Measurements from ENCODE around the gene INPP4A.

The INPP4A gene

DNA sequence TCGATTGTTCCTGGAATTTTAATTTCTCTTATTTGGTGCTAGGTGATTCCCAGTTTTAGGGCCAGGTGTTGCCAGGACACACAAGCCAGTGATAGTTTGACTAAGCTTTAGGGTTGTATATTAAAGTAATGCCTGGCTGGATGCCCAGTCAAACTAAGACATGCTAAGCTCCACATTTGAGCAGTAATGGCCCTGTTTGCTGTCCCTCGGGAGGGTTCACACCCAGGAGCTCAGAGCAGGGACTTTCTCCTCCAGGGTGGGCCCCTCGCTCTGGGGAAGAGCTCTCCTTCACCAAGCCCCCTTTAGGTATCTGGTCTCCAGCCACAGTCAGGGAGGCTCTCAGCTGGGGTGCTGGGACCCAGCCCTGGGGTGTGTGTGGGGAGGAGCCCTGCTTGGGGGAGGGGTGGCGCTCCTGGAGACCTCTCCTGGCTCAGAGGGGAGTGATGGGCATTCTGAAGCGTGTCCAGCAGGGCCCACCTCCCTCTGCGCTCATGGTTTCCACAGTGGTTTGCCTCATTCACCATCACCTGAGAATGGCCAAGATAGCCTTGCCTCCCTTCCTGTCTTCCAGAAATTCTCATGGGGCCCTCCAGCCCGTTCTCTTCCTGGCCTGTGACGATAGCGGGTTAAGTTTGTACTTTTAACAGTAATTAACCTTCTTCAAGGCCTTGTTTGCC, 31.7 kb downstream of the INPP4A start:
- no peak for DNase-seq (ENCODE audit: low read depth)

DNA sequence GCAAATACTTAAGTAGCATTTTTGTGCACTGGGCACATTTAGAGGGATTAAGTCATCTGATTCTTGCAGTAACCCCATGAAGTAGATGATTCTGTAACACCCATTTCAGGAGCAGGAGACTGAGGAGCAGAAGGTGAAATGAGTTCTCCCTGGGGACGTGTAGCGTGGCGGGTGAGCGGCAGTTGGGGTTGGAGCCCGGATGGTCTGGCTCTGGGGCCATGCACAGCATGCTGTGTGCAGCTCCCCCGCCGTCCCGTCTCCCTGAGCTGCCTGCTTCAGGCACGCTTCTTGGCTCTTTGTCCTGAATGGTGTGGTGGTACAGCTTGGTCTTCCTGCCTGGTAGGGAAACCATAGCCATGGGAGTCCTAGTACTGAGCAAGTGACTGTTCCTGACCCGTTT, 32.4 kb downstream of the INPP4A start:
- no peak for DNase-seq (ENCODE audit: low read depth)

GRCh38 chr2:98477506-98477905, 32.8 kb downstream of the INPP4A start:
- no peak for DNase-seq (ENCODE audit: low read depth)

- DNase-seq (ENCODE audit: low read depth) = no peak
Observed at GRCh38 chr2:98478088-98478551, 33.5 kb downstream of the INPP4A start.

- DNase-seq (ENCODE audit: low read depth) = no peak
Observed at GRCh38 chr2:98478907-98479306, 34.2 kb downstream of the INPP4A start.

- DNase-seq (ENCODE audit: low read depth) = no peak
Observed at GRCh38 chr2:98479371-98479770, 34.7 kb downstream of the INPP4A start.

DNA sequence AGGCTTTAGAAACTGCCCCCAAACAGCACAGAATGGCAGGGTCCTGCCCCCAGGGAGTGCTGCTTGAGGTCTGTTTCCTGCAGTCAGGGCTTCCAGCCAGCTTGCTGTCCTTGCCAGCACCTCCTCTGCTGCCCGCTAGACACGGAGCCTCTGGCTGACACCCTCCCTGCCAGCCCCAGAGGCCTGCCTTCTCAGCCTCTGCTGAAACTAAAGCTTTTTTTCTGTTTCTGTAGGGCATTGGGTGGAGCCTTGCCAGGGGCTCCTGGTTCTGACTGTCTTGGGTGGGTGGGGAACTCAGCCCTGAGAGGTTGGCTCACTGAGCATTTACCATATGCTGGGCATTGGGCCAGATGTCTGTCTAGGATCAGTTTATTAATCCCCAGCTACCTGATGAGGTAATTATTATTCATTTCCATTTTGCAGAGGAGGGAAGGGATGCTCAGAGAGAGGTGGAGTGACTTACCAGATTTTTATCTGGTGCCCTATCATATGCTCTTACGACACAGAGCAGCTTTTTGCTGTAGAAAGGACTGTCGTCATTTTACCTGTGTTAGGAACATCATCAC, 35.4 kb downstream of the INPP4A start:
- DNase-seq (ENCODE audit: low read depth) = no peak

- no peak for DNase-seq (ENCODE audit: low read depth)
Observed at GRCh38 chr2:98480598-98480997, 35.9 kb downstream of the INPP4A start.

GRCh38 chr2:98482362-98482761, 37.7 kb downstream of the INPP4A start:
- no peak for DNase-seq (ENCODE audit: low read depth)

DNA sequence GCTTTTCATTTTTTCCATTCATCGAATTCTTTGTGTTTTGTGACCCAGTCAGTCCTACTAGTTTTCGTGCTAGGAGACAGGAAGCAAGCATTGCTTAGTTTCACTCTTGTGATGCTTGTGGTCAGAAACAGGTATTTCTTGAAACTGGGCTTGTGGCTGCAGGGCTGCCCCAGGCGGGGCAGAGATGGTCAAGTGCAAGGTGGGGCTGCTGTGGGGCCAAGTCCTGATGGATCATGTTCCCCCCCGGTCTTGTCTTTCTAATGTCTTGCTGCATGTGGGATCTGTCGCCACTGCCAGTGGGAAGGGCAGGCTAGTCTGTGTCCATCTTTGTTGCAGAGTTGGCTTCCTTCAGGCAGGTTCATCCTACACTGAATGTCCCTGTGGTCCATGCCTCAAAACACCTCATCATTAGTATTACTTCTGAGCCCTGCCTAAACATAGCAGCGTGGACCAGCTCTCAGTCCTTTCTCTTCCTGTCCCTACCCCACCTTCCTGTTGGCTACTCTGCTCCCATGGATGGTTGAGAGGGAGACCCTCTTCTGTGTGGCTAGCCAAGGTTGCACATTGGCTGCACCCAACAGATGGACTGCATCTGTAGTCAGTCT, 38.7 kb downstream of the INPP4A start:
- DNase-seq (ENCODE audit: low read depth) = no peak

DNA sequence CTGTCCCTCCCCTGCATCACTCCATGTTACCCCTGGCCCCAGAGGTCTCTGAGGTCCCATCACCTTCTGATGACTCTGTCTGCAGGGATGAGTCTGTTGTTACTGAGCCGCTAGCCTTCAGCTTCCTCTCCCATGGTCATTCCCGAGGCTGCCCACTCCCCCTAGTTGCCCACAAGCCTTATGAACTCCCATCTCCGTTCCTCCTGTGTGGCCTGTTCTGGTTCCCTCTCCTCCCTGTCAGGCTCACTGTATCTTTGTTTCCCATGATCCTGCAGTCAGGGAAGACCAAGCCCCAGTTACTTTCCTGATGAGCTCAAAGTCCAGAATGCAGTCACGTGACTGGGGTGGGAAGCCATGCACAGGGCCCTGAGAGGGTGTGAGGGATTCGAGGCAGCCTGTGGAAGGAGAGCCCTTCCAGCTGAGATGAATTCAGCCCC, 39.5 kb downstream of the INPP4A start:
- no peak for DNase-seq (ENCODE audit: low read depth)

DNA sequence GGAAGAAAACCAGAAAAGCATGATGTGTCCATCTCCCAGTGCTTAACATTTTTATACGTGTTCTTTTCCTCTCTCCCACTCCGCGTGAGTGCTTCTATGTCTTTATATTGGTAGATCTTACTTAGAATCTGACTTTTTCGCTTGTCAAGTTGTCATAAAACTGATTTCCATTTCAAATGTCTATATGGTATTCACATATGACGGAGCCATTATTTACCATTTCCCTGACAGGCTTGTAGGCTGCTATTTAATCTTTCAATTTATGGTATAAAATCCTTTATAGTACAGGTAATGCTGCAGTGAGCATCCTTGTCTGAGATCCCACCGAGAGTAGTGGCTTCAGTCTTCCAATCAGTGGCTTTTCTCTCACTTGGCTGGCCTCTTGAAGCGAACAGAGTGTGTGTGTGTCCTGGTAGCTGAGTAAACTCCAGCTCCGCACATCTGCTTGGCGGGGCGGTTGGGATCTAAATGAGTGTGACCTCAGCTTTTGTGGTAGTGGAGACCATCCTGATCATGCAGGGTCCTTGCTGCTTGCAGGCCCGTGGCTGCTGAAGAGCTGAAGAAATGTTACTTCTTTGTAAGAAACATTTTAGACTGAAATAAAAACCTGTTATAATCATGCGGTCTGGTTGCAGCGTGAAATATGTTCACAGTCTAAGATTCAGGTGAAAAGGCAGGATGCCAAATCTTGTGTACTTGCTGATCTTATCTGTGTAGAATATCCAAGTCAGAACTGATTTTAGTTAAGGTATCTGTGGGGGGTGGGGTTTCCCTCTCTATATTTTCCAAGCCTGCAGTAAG, 40.2 kb downstream of the INPP4A start:
- no peak for DNase-seq (ENCODE audit: low read depth)

GRCh38 chr2:98485453-98485755, 40.7 kb downstream of the INPP4A start:
- no peak for DNase-seq (ENCODE audit: low read depth)

GRCh38 chr2:98486374-98486981, 41.8 kb downstream of the INPP4A start:
- no peak for DNase-seq (ENCODE audit: low read depth)

DNA sequence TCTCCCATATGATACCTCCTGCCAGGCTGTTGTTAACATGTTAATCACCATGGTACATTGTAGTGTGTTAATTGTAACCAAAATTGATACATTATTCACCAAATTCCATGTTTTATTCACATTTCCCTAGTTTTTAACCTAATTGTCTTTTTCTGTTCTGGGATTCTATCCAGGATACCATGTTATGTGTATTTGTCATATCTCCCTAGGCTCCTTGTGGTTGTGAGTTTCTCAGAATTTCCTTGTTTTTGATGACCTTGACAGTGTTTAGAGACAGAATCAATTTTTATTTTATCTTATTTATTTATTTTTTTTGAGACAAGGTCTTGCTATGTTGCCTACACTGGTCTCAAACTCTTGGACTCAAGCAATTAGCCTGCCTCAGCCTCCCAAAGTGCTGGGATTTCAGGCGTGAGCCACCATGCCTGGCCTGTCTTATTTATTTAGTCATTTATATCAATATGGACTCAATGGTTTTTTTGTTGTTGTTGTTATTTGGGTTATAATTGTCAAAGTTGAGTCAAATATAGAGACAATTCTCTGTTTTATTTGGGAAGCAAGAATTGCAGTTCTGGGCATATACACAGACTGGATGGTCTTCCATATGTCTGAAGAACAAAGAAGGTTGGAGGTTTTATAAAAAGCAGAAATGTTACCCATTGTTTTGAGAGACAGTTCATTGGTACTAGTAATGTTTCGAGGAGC, 42.6 kb downstream of the INPP4A start:
- no peak for DNase-seq (ENCODE audit: low read depth)

DNA sequence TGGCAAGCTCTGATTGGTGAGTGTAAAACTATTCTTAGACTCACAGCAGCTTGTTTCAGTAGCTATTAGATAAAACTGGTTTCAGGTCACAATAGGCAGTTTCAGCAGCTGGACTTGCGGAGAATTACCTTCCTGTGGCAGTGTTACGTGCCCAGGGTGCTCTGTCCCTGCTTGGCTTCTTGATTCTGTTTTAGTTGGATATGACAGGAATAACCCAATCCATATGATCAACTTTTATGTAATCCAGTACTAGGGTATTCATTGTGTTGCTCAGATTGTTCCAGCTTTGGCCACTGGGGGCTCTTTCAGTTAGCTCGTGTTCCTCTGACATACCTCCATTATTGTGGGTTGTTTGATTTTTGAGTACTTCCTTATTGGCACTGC, 43.1 kb downstream of the INPP4A start:
- no peak for DNase-seq (ENCODE audit: low read depth)

DNA sequence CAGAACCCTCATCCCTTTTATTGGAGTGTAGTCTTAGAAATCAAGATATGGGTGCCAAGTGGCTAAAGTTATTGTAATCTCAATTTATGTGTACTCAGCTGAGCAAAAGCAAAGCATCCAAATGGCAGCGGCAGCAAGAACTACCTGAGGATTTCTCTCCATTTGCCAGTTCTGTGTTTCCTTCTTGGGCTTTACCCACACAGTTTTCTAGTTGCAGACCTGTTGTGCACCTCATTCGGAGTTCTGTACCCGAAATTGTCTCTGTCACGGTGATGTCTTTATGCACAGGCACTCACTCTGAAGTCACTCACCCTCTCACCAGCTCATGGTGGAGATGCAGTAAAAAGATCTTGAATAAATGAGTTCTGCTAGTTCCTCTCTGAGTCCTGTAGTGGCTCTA, 43.6 kb downstream of the INPP4A start:
- no peak for DNase-seq (ENCODE audit: low read depth)

DNA sequence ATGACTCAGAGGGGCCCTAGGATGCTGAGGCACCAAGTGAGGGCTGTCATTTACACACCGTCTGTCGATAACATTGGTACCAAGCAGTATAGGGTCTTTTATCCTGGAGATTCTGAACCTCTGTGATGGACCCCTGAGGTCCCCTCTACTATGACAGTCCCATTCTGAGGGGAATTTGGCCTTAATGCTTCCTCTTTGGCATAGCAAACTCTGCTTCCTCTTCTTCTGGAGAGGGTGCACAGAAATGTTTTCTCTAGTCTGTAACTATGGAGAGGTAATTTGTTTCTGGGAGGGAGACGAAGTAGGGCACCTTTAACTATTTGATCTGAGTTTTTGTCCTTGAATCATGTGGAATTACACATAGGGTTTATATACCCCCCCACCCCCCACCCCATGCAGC, 44.8 kb downstream of the INPP4A start:
- no peak for DNase-seq (ENCODE audit: low read depth)

- DNase-seq (ENCODE audit: low read depth) = no peak
Observed at GRCh38 chr2:98489971-98490962, 45.6 kb downstream of the INPP4A start.

DNA sequence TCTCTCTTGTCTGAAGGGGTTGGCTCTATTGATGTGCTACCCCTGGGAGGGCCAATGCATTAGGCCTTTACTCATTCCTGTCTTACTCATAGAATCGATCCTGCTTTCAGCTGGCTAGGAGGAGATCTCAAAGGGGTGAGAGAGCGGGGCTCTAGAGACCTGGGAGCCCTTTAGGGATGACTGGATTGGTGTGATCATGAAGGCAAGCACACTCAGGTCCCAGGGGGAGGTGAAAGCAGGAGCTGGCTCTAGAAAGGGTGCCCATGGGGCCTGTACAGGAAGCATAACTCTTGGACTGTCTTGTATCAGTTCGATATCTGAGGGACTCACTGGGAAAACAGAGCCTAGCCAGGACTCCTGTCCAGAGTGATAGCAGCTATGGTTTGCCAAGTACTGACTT, 47.8 kb downstream of the INPP4A start:
- DNase-seq (ENCODE audit: low read depth) = no peak

DNA sequence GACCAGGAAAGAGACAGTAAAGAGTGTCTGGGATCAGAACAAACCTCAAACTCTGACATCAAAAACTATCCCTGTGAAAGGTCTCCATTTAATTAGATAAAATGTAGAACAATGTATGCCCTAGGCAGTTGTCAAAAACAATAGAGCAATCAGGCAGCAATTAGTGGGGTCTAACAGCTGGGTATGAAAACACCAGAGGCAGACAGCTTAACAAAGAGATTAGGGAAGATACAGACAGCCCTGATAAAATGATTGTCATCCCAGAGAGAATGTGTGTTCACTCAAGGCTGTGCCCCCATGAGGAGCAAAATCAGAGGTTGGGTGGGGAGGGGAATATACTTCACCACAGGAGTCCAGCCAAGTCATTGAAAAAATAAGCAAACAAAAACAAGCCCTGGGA, 50.0 kb downstream of the INPP4A start:
- no peak for DNase-seq (ENCODE audit: low read depth)
